ENCODE data around the gene FLYWCH2.

DNA sequence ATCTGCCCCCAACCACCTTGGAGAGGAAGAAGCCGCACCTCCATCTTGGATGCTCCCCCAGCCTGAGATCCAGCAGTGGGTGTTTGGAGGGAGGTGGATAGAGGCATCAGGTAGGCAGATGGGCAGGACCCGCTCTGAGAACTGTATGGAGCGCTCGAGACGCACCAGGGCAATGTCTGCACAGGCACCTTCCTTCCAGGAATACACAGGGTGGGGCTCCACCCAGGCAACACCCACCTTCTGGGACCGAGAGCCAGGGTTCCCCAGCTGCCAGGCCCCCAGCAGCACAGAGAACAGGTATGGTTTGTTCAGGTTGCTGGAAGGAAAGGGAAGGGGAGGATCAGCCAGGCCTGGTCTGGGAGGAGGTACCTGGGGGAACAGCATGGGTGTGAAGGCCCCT, 27.5 kb upstream of the FLYWCH2 start:
- TF ChIP-seq POLR2AphosphoS5 (IDR thresholded peaks at IDR 0.05; ENCODE audit: borderline replicate concordance, low read depth, low read length) (no peak), EZH2 (IDR thresholded peaks at IDR 0.05) (no peak)

Measured in SK-N-MC (cell line).